HG02678 (cell line): ENCODE data around the gene KLHL26.

Experiments
- ATAC-seq: cut with Tn5 transposase; IDR thresholded peaks from one replicate; pipeline ENCODE4 v1.9.1; 2021; ENCODE audit warnings: mild to moderate bottlenecking, moderate library complexity; ENCODE audit not compliant: unreplicated experiment

Gene KLHL26

GRCh38 chr19:18601875-18602274, 35.0 kb upstream of the KLHL26 start:
- ATAC-seq: no peak

DNA sequence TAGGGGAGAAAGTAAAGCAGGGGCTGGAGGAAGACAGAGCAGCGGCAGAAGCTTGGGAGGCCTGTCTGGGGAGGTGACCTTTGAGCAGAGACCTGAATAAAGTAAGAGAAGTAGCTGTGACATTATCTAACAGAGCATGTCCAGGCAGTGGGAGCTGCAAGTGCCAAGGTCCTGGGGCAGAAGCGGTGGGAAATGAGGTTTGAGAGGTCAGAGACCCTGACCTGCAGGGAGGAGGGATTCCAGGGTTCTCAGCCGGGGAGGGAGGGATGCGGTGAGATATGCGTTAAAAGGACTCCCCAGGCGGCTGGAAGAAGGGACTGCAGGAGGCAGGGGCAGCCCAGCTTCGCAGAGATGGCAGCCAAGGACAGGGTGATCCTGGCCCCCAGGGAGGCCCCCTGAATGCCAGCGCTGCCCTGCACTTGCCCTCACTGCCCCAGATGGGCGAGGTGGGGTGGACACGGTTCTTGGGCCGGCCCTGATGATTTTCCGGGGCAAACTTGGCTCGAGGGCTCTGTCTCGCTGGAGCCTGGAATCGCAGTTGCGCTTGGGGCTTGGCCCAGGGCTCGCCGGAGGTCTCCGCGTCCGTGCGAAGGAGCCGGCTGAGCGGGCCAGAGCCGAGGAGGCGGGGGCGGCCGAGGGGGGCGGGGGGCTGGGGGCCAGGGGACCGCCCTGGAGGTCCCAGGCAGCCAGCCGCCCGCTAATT, 33.4 kb upstream of the KLHL26 start:
- no peak for ATAC-seq

GRCh38 chr19:18603958-18604819, 32.6 kb upstream of the KLHL26 start:
- no peak for ATAC-seq

- no peak for ATAC-seq
Observed at GRCh38 chr19:18604820-18605159, 32.0 kb upstream of the KLHL26 start.

- no peak for ATAC-seq
Observed at GRCh38 chr19:18605196-18605545, 31.7 kb upstream of the KLHL26 start.

- ATAC-seq: no peak
Observed at GRCh38 chr19:18605546-18606280, 31.1 kb upstream of the KLHL26 start.

GRCh38 chr19:18606281-18607225, 30.3 kb upstream of the KLHL26 start, which contains the start of gene CRLF1:
TSS of gene CRLF1 (minus strand) at chr19:18606799. CDS start at chr19:18606656, 143 bp downstream.
- ATAC-seq: no peak

DNA sequence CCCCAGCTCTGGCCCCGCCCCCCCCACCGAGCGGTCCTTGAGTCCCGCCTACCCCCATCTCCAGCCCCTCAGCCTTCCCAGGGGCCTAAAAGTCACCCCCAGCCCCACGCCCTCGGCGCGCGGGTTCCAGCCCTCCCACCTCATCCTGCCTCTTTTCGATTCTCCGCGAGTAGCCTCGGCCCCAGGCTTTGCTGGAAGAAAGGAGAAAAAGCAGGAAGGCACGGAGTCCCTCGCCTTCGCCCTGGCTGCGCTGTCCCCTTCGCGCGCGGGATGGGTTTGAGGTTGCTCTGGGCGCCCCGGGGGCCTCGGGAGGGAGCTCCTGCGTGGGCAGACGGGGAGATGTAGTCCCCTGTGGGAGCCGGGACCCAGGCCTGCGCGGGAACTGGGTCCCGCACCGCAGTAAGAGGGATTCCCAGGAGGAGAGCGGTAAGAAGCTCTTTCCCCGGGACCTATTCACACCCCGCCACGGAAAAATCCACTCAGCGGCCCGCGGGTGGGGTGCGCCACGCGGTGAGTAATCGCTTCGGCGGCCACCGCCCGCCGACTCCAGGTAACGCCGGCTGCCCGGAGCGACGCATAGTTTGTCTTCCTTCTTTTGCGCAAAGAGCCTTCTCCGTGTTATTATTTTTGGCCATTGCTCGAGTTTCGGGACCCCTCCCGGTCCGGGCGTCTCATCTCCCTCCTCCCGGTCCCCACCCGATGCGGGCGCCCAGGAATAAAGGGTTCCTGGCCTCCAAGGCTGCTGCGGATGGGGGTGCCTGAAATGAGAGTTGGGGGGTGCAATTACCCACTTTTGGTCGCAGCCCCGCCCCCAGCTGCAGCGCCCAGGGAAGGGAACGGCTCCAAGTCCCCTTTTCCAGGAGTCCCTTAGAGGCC, 29.4 kb upstream of the KLHL26 start:
- ATAC-seq: no peak

- no peak for ATAC-seq
Observed at GRCh38 chr19:18608102-18608804, 28.6 kb upstream of the KLHL26 start.

DNA sequence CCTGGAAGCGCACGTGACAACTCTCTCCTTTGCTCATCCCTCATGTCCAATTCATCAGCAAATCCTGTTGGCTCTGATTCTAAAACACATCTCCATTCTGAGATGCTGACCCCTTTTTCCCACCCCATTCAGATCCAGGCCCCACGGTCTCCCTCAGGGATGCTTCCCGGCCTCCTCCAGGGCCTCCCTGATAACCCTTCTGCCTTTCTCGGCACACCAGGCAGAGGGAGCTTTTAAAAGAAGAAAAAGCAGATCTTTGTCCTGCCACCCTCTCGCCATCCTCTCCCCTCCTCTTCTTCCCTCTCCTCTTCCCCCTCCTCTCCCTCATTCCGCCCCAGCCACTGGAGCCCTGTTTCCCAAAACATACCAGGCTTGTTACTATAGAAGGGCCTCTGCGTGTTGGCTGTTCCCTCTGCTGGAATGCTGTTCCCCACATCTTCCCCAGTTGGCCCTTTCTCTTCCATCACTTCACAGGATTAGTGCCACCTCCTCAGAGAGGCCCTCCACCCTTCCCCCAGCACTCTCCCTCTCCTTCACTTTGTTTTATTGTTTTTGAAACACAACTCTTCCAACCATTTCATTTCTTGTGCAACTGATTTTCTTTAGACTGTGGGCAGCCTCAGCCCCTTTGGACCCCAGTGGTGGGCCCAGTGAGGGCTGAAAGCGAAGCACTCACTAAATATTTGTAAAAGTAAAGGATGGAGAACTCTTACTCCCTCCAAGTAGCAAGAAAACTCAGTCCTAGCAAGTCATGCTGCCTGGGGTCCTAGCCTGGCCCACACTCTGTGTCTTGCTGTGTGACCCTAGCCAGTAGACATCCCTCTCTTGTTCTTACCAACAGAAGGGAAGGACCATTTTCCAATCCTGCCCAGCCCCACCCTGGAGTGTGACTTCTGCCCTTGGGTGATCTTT, 27.8 kb upstream of the KLHL26 start:
- no peak for ATAC-seq

GRCh38 chr19:18609717-18610051, 27.1 kb upstream of the KLHL26 start:
- ATAC-seq: no peak

GRCh38 chr19:18610245-18610555, 26.6 kb upstream of the KLHL26 start:
- no peak for ATAC-seq

DNA sequence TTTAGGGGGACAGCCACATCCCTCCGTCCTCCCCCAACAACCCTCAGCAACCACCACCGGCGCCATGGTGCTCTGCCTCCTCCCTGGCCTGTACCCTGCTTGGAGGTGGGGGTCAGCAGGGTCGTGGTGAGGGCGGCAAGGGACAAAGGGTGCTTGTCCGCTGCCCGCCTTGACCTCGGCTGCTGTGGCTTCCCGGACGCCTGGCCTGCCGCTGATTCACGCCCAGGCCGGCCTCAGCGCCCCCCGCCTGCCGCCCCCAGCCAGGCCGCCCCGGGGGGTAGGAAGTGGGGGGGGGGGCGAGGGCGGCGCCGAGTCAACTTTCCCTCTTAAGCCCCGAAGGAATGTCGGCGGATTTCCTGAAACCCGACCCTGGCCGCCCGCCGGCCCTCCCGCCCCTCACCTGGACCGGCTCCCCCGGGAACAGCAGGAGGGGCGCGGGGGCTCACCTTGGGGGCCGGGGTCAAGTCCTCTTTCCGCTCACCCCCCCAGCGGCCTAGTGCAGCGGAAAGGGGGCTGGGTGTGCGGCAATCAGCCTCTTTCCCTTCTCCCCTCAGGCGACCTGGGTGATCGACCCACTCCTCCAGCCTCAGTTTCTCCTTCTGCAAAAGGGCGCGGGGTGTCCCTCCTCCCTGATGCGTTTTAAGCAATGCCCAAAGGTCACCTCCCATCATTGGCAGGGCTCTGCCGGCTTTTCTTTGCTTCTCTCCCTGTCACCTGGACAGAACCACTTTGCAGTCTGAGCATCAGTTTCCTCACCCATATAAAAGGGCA, 26.1 kb upstream of the KLHL26 start:
- ATAC-seq: no peak

GRCh38 chr19:18611327-18612050, 25.3 kb upstream of the KLHL26 start:
- no peak for ATAC-seq

DNA sequence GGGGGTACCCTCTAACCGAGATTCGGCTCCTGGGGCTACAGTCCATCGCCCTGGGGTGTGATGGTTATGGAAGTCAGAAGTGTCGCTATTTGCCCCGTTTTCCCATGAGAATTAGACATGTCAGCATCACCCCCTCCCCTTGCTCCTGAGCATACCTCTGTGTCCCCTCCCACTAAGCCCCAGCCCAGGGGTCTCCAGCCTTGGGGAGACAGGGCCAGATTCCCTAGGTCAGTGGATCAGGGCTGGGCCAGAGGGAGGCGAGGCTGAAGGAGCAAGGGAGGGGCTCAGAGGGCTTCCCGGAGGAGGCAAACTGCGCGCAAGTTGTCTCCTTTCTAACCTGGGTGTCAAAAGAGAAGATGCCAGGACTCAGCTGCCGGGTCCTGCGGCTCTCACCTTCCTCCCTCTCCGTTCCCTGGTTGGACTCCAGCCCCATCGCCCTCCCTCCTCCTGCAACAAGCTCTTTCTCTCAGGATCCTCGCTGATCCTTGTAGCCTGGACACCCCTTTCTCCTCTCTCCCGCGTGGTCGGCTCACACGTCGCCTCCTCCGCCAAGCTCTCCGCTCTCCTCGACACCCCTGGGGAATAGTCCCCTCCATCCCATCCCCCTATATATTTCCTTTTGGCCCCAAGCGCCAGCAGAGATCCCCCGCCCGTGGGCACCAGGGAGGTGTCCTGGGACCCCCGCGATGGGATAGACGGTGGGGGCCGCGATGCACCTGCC, 24.6 kb upstream of the KLHL26 start:
- ATAC-seq: no peak
